Limb (tissue), 2 donors: ENCODE measurements around the gene ERP44.

Experiments used
- DNase-seq, 2 donors: peaks; one replicate each; pipeline ENCODE4 v3.0.0-alpha.2; 2016; ENCODE audit errors: extremely low spot score in 2 of 2

The ERP44 gene

DNA sequence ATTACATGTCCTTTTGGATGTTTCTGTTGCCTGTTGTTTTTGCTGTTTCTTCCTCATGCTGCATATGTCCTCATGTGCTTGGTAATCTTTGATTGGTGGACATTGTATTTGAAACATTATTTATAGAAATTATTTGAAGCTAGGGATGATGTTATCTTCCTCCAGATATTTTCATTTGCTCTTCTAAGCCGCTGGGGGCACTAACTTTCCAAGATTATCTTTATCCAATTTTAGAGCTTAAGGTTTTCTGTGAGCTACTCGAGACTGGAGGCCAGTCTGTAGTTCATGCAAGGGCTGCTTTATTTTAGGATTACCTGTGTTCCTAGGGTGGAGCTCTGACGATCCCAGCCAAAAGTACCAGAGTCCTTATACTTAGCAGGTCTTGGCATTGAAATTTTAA lies 151.4 kb downstream of the ERP44 start:
- DNase-seq = no peak

DNA sequence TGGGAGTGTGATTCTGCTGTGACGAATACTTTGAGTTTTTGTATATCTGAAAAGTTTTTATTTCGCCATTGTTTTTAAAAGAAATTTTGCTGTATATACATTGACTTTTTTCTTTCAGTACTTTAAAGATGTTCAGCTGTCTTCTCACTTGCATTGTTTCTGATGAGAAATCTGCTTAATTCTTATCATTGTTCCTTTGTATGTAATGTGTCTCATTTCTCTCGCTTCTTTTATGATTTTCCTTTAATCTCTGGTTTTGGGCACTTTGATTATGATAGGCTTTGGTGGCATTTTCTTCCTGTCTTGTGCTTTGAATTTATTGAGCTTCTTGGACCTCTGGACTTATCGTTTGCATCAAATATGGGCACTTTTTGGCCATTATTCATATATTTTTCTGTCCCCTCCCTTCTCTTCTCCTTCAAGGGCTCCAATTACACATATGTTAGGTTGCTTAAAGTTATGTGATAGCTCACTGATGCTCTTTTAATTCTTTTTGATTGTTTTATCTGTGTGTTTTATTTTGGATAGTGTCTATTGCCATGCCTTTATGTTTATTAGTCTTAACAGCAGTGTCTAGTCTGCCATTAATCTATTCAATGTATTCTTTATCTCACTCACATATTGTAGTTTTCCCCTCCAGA lies 161.7 kb downstream of the ERP44 start:
- no peak for DNase-seq

DNA sequence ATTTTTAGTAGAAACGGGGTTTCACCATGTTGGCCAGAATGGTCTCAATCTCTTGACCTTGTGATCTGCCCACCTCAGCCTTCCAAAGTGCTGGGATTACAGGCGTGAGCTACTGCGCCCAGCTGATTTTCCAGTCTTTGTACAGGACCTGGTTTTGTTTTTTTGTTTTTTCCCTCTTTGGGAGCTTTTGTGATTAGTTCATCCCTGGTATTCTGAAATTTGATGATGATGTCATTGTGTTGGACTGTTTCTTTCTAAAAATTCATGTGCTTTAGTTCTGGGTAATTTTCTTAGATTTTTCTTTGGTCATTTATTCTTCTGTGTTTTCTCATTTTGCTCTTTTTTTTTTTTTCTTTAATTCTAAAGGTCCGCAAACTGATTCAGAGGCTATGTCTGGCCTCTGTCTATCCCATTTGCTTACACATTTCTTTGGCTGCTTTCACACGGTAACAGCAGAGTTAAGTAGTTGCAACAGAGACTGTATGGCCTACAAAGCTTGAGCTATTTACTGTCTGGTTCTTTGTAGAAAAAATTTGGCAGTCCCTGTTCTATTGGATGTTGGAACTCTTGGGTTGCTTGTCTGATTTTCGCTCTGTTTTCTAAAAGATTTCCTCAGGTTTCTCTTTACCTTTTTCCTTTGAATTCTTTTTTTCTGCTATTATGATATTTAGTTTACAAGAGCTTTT lies 167.5 kb downstream of the ERP44 start:
- no peak for DNase-seq

DNA sequence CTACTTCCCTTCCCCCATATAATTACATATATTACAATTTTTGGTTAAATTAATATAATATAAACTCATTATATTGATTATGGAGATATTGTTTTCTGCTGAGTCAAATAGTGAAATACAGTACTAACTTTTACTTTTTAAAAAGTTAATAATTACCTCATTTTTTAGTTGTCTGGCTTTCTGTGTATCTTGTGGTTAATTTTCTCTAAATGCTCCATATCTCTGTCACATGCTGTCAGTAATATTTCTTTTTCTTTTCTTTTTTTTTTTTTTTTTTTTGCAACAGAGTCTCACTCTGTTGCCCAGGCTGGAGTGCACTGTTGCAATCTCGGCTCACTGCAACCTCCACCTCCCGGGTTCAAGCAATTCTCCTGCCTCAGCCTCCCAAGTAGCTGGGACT lies 169.1 kb downstream of the ERP44 start:
- DNase-seq = no peak
